Neuron (in vitro differentiated cells): ENCODE results near the gene PPP3CA.

Experiments used
- H2AFZ ChIP-seq: one replicate; pipeline ENCODE4 v1.6.1; 2013; ENCODE audit warnings: low read depth, mild to moderate bottlenecking, inconsistent platforms, low read length, moderate library complexity
- H3K27me3 ChIP-seq: one replicate; pipeline ENCODE4 v1.6.1; 2013; ENCODE audit warnings: low read length; ENCODE audit not compliant: insufficient read depth
- H3K36me3 ChIP-seq: one replicate; pipeline ENCODE4 v1.6.1; 2013; ENCODE audit warnings: low read length; ENCODE audit not compliant: insufficient read depth
- H3K4me1 ChIP-seq: one replicate; pipeline ENCODE4 v1.6.1; 2013; ENCODE audit warnings: low read length; ENCODE audit not compliant: insufficient read depth
- H3K4me3 ChIP-seq: 2 replicates; pipeline ENCODE4 v1.5.1; 2013; ENCODE audit warnings: mild to moderate bottlenecking, low read length, moderate library complexity
- H3K9me3 ChIP-seq: one replicate; pipeline ENCODE4 v1.6.1; 2013; ENCODE audit warnings: low read length

The PPP3CA gene

GRCh38 chr4:101322743-101323142 is 24.6 kb downstream of the PPP3CA start:
- Histone ChIP-seq H3K9me3 (no peaks in the 10 kb centered on the region), H3K4me3 (no peak overlapping the region), H3K36me3 (no peaks in the 10 kb centered on the region), H3K27me3 (no peaks in the 10 kb centered on the region), H3K4me1 (no peaks in the 10 kb centered on the region), H2AFZ (no peak overlapping the region)

- Histone ChIP-seq H3K36me3 (no peaks in the 10 kb centered on the region), H2AFZ (no peak overlapping the region), H3K4me1 (no peaks in the 10 kb centered on the region), H3K27me3 (no peaks in the 10 kb centered on the region), H3K9me3 (no peaks in the 10 kb centered on the region), H3K4me3 (no peak overlapping the region)
These were observed 25.8 kb downstream of the PPP3CA start for GRCh38 chr4:101321481-101322042.

- H3K9me3 ChIP-seq, result no peaks in the 10 kb centered on the region
- H2AFZ ChIP-seq, result no peak overlapping the region
- H3K4me3 ChIP-seq, result no peak overlapping the region
- no peaks in the 10 kb centered on the region for H3K36me3 ChIP-seq
- no peaks in the 10 kb centered on the region for H3K27me3 ChIP-seq
- H3K4me1 ChIP-seq, result no peaks in the 10 kb centered on the region
These were observed 31.5 kb downstream of the PPP3CA start for GRCh38 chr4:101315786-101316185.

- Histone ChIP-seq H3K36me3 (no peaks in the 10 kb centered on the region), H3K4me1 (no peaks in the 10 kb centered on the region), H3K4me3 (no peak overlapping the region), H3K9me3 (no peaks in the 10 kb centered on the region), H2AFZ (no peak overlapping the region), H3K27me3 (no peaks in the 10 kb centered on the region)
These were observed 32.3 kb downstream of the PPP3CA start for GRCh38 chr4:101315041-101315440.

GRCh38 chr4:101309925-101310324 is 37.4 kb downstream of the PPP3CA start:
- Histone ChIP-seq H3K27me3 (no peaks in the 10 kb centered on the region), H3K9me3 (no peaks in the 10 kb centered on the region), H3K4me3 (no peak overlapping the region), H3K4me1 (peaks cover 8% of the 10 kb centered on the region), H3K36me3 (no peaks in the 10 kb centered on the region), H2AFZ (no peak overlapping the region)

- Histone ChIP-seq H3K27me3 (no peaks in the 10 kb centered on the region), H2AFZ (no peak overlapping the region), H3K36me3 (no peaks in the 10 kb centered on the region), H3K4me1 (peaks cover 11% of the 10 kb centered on the region), H3K4me3 (no peak overlapping the region), H3K9me3 (no peaks in the 10 kb centered on the region)
These were observed 39.4 kb downstream of the PPP3CA start for GRCh38 chr4:101307899-101308298.

- Histone ChIP-seq H3K36me3 (no peaks in the 10 kb centered on the region), H3K4me1 (peaks cover 11% of the 10 kb centered on the region), H3K9me3 (no peaks in the 10 kb centered on the region), H3K27me3 (no peaks in the 10 kb centered on the region), H2AFZ (no peak overlapping the region), H3K4me3 (no peak overlapping the region)
These were observed 40.3 kb downstream of the PPP3CA start for GRCh38 chr4:101306764-101307615.

- H3K9me3 ChIP-seq, result no peaks in the 10 kb centered on the region
- H2AFZ ChIP-seq, result no peak overlapping the region
- H3K27me3 ChIP-seq, result no peaks in the 10 kb centered on the region
- no peak overlapping the region for H3K4me3 ChIP-seq
- H3K36me3 ChIP-seq, result no peaks in the 10 kb centered on the region
- peaks cover 11% of the 10 kb centered on the region for H3K4me1 ChIP-seq
These were observed 41.1 kb downstream of the PPP3CA start for GRCh38 chr4:101306225-101306624.

GRCh38 chr4:101304916-101305315 is 42.4 kb downstream of the PPP3CA start:
- H3K4me1 ChIP-seq, result peaks cover 11% of the 10 kb centered on the region
- no peaks in the 10 kb centered on the region for H3K36me3 ChIP-seq
- no peaks in the 10 kb centered on the region for H3K27me3 ChIP-seq
- no peaks in the 10 kb centered on the region for H3K9me3 ChIP-seq
- H2AFZ ChIP-seq, result no peak overlapping the region
- H3K4me3 ChIP-seq, result no peak overlapping the region

DNA sequence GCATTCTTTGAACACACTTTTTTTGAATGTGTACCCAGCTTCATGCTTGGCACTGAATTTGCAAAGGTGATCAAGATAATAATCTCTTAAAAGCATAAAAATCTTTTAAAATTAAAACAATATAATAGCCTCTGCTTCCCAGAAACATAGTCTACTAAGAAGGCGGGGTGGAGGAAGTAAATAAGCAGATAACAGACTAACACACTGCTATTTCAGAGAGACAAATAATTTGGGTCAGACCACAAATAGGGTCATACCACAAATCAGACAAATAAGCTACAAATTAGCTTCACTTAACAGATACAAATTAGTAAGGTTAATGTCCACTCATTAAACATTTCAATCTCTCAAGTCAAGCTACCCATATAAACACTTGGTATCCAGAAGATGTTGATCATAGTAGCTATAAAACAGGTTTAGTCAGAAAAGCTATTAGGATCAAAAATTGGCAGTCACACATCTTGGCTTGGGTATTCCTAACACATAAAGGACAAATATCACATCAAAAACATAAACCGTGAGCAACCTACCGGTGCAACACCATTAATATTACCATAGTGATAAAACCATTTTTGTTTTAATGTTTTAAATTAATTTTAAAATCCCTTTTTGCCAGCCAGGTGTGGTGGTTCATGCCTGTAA is 47.3 kb downstream of the PPP3CA start:
- Histone ChIP-seq H2AFZ (no peak overlapping the region), H3K4me1 (peaks cover 4% of the 10 kb centered on the region), H3K27me3 (no peaks in the 10 kb centered on the region), H3K9me3 (no peaks in the 10 kb centered on the region), H3K36me3 (no peaks in the 10 kb centered on the region), H3K4me3 (no peak overlapping the region)

GRCh38 chr4:101299021-101299420 is 48.3 kb downstream of the PPP3CA start:
- H2AFZ ChIP-seq, result no peak overlapping the region
- no peak overlapping the region for H3K4me3 ChIP-seq
- H3K4me1 ChIP-seq, result no peaks in the 10 kb centered on the region
- no peaks in the 10 kb centered on the region for H3K36me3 ChIP-seq
- H3K9me3 ChIP-seq, result no peaks in the 10 kb centered on the region
- H3K27me3 ChIP-seq, result no peaks in the 10 kb centered on the region

DNA sequence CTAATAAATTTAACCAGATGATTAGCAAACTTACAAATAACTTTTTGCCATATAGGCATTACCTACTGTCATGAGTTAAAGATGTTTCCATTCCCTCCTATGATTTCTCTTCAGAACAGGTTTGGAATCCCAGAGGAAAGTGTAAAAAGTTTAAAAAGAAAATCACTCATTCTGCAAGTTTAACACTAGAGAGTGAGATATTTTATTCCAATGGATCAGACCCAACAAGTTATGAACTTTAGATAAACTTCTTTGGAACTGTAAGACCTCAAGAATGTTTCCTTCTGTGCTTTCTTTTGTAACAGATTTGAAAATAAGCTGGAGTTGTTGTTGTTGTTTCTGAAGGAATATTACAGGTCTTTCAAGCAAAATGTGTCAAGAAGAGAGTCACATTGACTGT is 51.6 kb downstream of the PPP3CA start:
- Histone ChIP-seq H3K4me3 (no peak overlapping the region), H2AFZ (no peak overlapping the region), H3K36me3 (no peaks in the 10 kb centered on the region), H3K9me3 (no peaks in the 10 kb centered on the region), H3K4me1 (no peaks in the 10 kb centered on the region), H3K27me3 (no peaks in the 10 kb centered on the region)

- no peaks in the 10 kb centered on the region for H3K36me3 ChIP-seq
- no peaks in the 10 kb centered on the region for H3K27me3 ChIP-seq
- H3K4me1 ChIP-seq, result no peaks in the 10 kb centered on the region
- no peak overlapping the region for H3K4me3 ChIP-seq
- H2AFZ ChIP-seq, result no peak overlapping the region
- no peaks in the 10 kb centered on the region for H3K9me3 ChIP-seq
These were observed 52.7 kb downstream of the PPP3CA start for GRCh38 chr4:101294597-101294996.
